ENCODE results near the gene ADCY6. TPM values are rescaled to one million over a fixed set of nuclear protein-coding genes. Genes with fewer than 3 reads are reported as not detected.

Gene ADCY6
- total RNA-seq, 1 experiment from 2014 or later = 31.1 TPM

- H2AK5ac ChIP-seq (ENCODE audit: insufficient read length, low read length) = no peak overlapping the region
- no peak overlapping the region for H3K23ac ChIP-seq (ENCODE audit: insufficient read length, low read depth, low read length)
- no CpG with 5 or more reads among the region's 2 CpGs for WGBS (ENCODE audit: extremely low coverage, insufficient read length, low lambda C conversion rate)
- peaks cover 22 to 73% (median 64%) of the 10 kb centered on the region in 3 experiments; a peak in 6 of 7 replicates for H3K36me3 Mint-ChIP-seq (ENCODE audit: insufficient read depth in 1 of 3, low read depth in 3 of 3)
- no peak for DNase-seq
- no peak overlapping the region for H4K8ac ChIP-seq (replicated peaks; ENCODE audit: insufficient read length, low read depth, low read length)
- no peak overlapping the region for H4K5ac ChIP-seq (ENCODE audit: insufficient read length, low read depth, low read length)
- peak overlapping the region in 1 of 3 experiments; percentile 46; a peak in 1 of 7 replicates for H3K27ac Mint-ChIP-seq
- no peak overlapping the region for H3K4me3 Mint-ChIP-seq
- no peaks in the 10 kb centered on the region for H3K27me3 ChIP-seq (ENCODE audit: insufficient read depth, low read length)
- no peaks in the 10 kb centered on the region for H3K9me3 ChIP-seq (ENCODE audit: control insufficient read depth, low read depth, low read length)
- H2AFZ ChIP-seq (ENCODE audit: low read length) = no peak overlapping the region
- no peak overlapping the region for H2BK20ac ChIP-seq (ENCODE audit: low read depth, low read length, poor library complexity, severe bottlenecking)
- no peak overlapping the region for H3K14ac ChIP-seq (ENCODE audit: insufficient read depth, low read length)
- no peak overlapping the region for H4K91ac ChIP-seq (ENCODE audit: insufficient read length, low read depth, low read length)
- H2BK5ac ChIP-seq (ENCODE audit: insufficient read length, low read length) = no peak overlapping the region
- no peak overlapping the region for H3K27ac ChIP-seq (ENCODE audit: insufficient read length, low read depth, low read length)
- H2BK120ac ChIP-seq (ENCODE audit: low read depth, low read length, poor library complexity, severe bottlenecking) = no peak overlapping the region
- H3K9ac ChIP-seq (ENCODE audit: extremely low read depth, insufficient read length, low read length) = no peak overlapping the region
- no peak overlapping the region for H2BK15ac ChIP-seq (ENCODE audit: low read depth, low read length)
- H3K18ac ChIP-seq (ENCODE audit: insufficient read length, low read depth, low read length) = no peak overlapping the region
- H3K4ac ChIP-seq (ENCODE audit: low read depth, low read length) = no peak overlapping the region
- peaks cover 22 to 23% of the 10 kb centered on the region in 2 experiments for H3K4me1 Mint-ChIP-seq
- H3T11ph ChIP-seq (ENCODE audit: low read length) = no peak overlapping the region
- no peak overlapping the region for H3K4me2 ChIP-seq (ENCODE audit: insufficient read depth, insufficient read length, low read length)
- H4K20me1 ChIP-seq (ENCODE audit: control insufficient read depth, insufficient read depth, insufficient read length) = no peaks in the 10 kb centered on the region
- H3K79me1 ChIP-seq (ENCODE audit: insufficient read depth, low read depth, low read length, poor library complexity, severe bottlenecking) = no peaks in the 10 kb centered on the region
- H3K9me3 Mint-ChIP-seq = no peaks in the 10 kb centered on the region
- no peaks in the 10 kb centered on the region; the same call in 1 of the 2 replicates for H3K27me3 Mint-ChIP-seq (ENCODE audit: low read depth)
- no peak overlapping the region for H2BK12ac ChIP-seq (ENCODE audit: insufficient read length, low read depth, low read length)
- H3K4me1 ChIP-seq (ENCODE audit: insufficient read depth, low read length) = peaks cover 4% of the 10 kb centered on the region; the same call in 1 of the 2 replicates
- no peaks in the 10 kb centered on the region for H3K79me2 ChIP-seq (ENCODE audit: insufficient read depth, low read length)
- H3K56ac ChIP-seq (ENCODE audit: insufficient read length, low read depth, low read length) = no peak overlapping the region
- no peaks in the 10 kb centered on the region for H3K23me2 ChIP-seq (ENCODE audit: insufficient read length, low read depth, low read length, poor library complexity, severe bottlenecking)
- TF ChIP-seq CTCF (conservative IDR thresholded peaks at IDR 0.05) = no peak
Measured at GRCh38 chr12:48774516-48774915, 14.4 kb downstream of the ADCY6 start.
